Memory B cell (primary cell): ENCODE results near the gene RNF138.
"Not testable (repeated sequence)": the region's sequence is repeated elsewhere in the genome, so short reads cannot be mapped to it uniquely, and the experiment has no call there.

Experiments
- ATAC-seq: fragments of 150-1000 bp; cut with Tn5 transposase; 2 replicates; pipeline ENCODE4 v1.10.0; 2021; ENCODE audit warnings: low read depth, mild to moderate bottlenecking, moderate library complexity
- DNase-seq, 2 donors: peaks; one replicate each; pipeline ENCODE4 v3.0.0; 2022; ENCODE audit warnings: low spot score in 2 of 2
- H3K27ac Mint-ChIP-seq: one replicate; pipeline ENCODE4 v1.8.0; 2022; ENCODE audit warnings: mild to moderate bottlenecking, moderate library complexity, mixed read lengths
- H3K27me3 Mint-ChIP-seq: one replicate; pipeline ENCODE4 v1.8.0; 2022; ENCODE audit warnings: mixed read lengths
- H3K36me3 Mint-ChIP-seq: one replicate; pipeline ENCODE4 v1.8.0; 2022; ENCODE audit warnings: mild to moderate bottlenecking, mixed read lengths
- H3K4me1 Mint-ChIP-seq: one replicate; pipeline ENCODE4 v1.8.0; 2022; ENCODE audit warnings: mixed read lengths
- H3K4me3 Mint-ChIP-seq: one replicate; pipeline ENCODE4 v1.8.0; 2022; ENCODE audit warnings: mild to moderate bottlenecking, moderate library complexity, mixed read lengths
- H3K9me3 Mint-ChIP-seq: one replicate; pipeline ENCODE4 v1.8.0; 2022; ENCODE audit warnings: mixed read lengths

Gene RNF138

GRCh38 chr18:32173654-32174053 lies 82.0 kb downstream of the RNF138 start:
- Mint-ChIP-seq H3K4me3 (no peak overlapping the region), H3K27ac (no peak overlapping the region), H3K4me1 (peaks cover 2% of the 10 kb centered on the region), H3K9me3 (peaks cover 3% of the 10 kb centered on the region), H3K36me3 (peaks cover 2% of the 10 kb centered on the region), H3K27me3 (peaks cover 8% of the 10 kb centered on the region)
- ATAC-seq (no peak), DNase-seq (no peak)

- H3K4me3 Mint-ChIP-seq: no peak overlapping the region
- H3K4me1 Mint-ChIP-seq: peaks cover 2% of the 10 kb centered on the region
- DNase-seq (no peak), ATAC-seq (no peak)
- peaks cover 2% of the 10 kb centered on the region for H3K36me3 Mint-ChIP-seq
- peaks cover 3% of the 10 kb centered on the region for H3K9me3 Mint-ChIP-seq
- H3K27ac Mint-ChIP-seq: no peak overlapping the region
- peaks cover 8% of the 10 kb centered on the region for H3K27me3 Mint-ChIP-seq
Measured at GRCh38 chr18:32174719-32175118, 83.0 kb downstream of the RNF138 start.

GRCh38 chr18:32175265-32175664 lies 83.6 kb downstream of the RNF138 start:
- peaks cover 2% of the 10 kb centered on the region for H3K4me1 Mint-ChIP-seq
- no peak for ATAC-seq
- H3K27me3 Mint-ChIP-seq: peaks cover 8% of the 10 kb centered on the region
- H3K27ac Mint-ChIP-seq: no peak overlapping the region
- H3K36me3 Mint-ChIP-seq: peaks cover 2% of the 10 kb centered on the region
- peaks cover 3% of the 10 kb centered on the region for H3K9me3 Mint-ChIP-seq
- no peak overlapping the region for H3K4me3 Mint-ChIP-seq
- no peak for DNase-seq

GRCh38 chr18:32176745-32177144 lies 85.1 kb downstream of the RNF138 start:
- H3K27ac Mint-ChIP-seq, H3K4me1 Mint-ChIP-seq, DNase-seq, H3K27me3 Mint-ChIP-seq, H3K36me3 Mint-ChIP-seq, ATAC-seq, H3K9me3 Mint-ChIP-seq, H3K4me3 Mint-ChIP-seq: not testable (repeated sequence)

GRCh38 chr18:32177530-32177929 lies 85.9 kb downstream of the RNF138 start:
- H3K4me3 Mint-ChIP-seq: no peak overlapping the region
- H3K4me1 Mint-ChIP-seq: no peaks in the 10 kb centered on the region
- peaks cover 6% of the 10 kb centered on the region for H3K27me3 Mint-ChIP-seq
- no peak for ATAC-seq
- H3K36me3 Mint-ChIP-seq: peaks cover 2% of the 10 kb centered on the region
- DNase-seq: no peak
- H3K27ac Mint-ChIP-seq: no peak overlapping the region
- H3K9me3 Mint-ChIP-seq: peaks cover 3% of the 10 kb centered on the region
